ENCODE measurements around the gene EYA3.

DNA sequence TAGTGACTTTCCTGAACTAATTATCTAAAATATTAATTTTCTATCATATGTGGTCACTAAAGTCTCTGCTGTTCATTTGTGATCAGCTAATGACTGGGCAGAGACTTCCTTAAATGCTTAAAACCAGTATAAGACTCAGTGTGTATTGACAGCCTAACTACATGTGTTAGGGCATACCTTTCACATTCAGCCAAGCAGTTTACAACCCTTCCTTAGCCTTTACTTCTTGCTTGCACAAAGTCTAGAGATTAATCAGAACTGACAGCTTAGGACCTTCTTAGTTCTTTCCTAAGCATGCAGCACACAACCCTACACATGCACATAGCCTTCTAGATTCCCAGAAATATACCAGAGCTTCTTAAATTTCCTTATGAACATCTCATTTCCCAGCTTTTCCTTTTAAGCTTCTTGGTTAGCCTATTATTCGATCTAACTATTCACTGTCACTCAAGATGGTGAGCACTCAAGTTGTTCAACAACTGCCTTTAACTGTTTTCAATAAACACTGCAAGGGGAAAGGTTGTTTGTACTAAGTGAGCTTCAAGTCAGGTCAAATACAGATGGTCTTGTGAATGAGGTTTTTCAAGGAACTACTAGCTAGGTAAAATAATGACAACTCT lies 13.4 kb downstream of the EYA3 start:
- TF ChIP-seq CTCF (IDR thresholded peaks at IDR 0.05; ENCODE audit: low read depth, low read length) (no peak), POLR2A (IDR thresholded peaks at IDR 0.05; ENCODE audit: extremely low read depth, insufficient read length) (no peak), MYC (IDR thresholded peaks at IDR 0.05; ENCODE audit: low read depth, low read length) (no peak)
